ENCODE measurements around the gene UCMA.

DNA sequence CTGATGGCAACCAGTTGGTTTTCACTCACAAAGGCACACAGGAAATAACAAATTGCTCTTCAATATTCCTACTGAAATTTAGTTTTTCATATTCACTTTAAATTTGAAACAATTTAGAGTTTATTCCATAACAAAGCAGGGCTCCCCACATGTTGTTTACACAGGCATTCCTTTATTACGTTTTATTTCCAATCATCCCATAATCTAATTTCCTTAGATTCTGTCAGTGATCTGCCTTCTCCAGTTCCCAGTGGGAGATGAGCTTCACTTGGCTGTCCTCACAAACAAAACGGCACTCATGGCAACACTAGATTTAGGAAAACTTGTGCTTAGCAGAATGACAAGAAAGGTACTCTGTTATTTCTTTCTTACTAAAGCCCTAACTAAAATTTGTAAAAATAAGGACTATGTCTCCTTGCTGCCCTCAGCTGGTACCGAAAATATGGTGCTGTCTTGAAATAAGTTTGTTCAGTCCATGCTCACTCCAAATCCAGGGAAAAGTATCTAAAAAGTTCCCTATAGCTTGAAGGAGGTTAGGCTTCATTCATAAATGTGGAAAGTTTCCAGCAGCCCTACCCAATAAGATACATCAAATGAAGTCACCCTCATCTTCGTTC, 42.7 kb upstream of the UCMA start:
- no peak for TF ChIP-seq POLR2A (IDR thresholded peaks at IDR 0.05)
- TF ChIP-seq, protein P1, sequence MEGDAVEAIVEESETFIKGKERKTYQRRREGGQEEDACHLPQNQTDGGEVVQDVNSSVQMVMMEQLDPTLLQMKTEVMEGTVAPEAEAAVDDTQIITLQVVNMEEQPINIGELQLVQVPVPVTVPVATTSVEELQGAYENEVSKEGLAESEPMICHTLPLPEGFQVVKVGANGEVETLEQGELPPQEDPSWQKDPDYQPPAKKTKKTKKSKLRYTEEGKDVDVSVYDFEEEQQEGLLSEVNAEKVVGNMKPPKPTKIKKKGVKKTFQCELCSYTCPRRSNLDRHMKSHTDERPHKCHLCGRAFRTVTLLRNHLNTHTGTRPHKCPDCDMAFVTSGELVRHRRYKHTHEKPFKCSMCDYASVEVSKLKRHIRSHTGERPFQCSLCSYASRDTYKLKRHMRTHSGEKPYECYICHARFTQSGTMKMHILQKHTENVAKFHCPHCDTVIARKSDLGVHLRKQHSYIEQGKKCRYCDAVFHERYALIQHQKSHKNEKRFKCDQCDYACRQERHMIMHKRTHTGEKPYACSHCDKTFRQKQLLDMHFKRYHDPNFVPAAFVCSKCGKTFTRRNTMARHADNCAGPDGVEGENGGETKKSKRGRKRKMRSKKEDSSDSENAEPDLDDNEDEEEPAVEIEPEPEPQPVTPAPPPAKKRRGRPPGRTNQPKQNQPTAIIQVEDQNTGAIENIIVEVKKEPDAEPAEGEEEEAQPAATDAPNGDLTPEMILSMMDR (IDR thresholded peaks at IDR 0.05) = no peak

Data from body of pancreas (tissue), 4 donors.